ENCODE results near the gene ARL14EP.

- no peak for TF ChIP-seq POLR2A (IDR thresholded peaks at IDR 0.05)
- no peak for TF ChIP-seq CTCF (IDR thresholded peaks at IDR 0.05)
- TF ChIP-seq POLR2AphosphoS5 (IDR thresholded peaks at IDR 0.05; ENCODE audit: insufficient read depth in 1 of 2, low read depth in 1 of 2): no peak
These were observed 27.5 kb downstream of the ARL14EP start for GRCh38 chr11:30350384-30350783.
